HG03520 (cell line): ENCODE data around the gene SLC39A9.

Experiments
- ATAC-seq: cut with Tn5 transposase; IDR thresholded peaks from one replicate; pipeline ENCODE4 v1.9.1; 2021; ENCODE audit warnings: mild to moderate bottlenecking, moderate library complexity; ENCODE audit not compliant: unreplicated experiment

SLC39A9 gene

DNA sequence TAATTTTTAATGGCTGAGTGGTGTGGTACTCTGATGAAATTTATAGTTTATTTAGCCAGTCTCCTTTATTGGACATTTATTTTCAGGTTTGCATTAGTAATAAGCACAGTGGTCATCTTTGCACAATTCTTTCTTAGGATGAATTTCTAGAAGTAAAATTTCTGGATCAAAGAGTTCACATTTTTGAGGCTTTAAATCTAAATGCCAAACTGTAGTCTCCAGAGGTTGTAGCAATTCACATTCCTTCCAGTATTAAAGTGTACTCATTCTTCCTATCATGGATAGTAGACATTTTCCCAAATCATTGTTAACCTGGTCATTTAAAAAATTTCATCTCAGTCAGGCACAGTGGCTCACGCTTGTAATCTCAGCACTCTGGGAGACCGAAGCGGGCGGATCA lies 24.8 kb downstream of the SLC39A9 start:
- ATAC-seq: no peak

DNA sequence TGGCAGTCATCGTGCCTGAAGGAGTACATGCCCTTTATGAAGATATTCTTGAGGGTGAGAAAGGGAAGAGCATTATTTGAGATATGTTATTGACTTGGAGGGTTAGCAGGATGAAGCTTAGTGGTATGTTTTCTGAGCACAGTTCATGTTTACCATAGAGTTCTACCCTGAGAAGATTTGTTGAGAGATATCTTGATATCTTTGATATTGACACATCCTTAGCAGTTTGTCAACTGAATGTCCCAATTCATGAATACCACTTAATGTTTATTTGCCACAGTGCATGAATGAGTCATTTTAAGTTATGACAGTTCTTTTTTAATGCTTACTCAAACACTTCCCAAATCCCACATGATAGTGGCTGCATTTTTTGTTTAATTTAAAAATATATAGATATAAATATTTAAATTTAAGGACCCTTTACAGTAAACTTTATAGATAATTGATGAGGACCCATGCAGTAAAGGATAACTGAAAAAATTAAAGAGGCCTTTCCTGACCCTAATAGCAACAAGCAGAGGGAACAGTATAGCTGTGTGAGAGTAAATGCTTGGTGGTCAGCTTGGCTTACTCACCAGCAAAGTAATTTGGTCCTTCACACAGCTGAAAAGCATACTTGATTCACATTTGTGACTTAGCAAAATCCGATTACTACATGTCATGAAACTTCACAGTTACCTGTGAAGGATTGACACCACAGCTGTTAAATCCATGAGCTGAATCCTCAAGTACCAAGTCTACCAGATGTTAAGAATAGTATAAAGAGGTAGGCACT lies 25.8 kb downstream of the SLC39A9 start:
- ATAC-seq: no peak

- no peak for ATAC-seq
Measured at GRCh38 chr14:69427596-69427995, 29.1 kb downstream of the SLC39A9 start.

GRCh38 chr14:69428289-69428998 lies 30.0 kb downstream of the SLC39A9 start:
- no peak for ATAC-seq

- no peak for ATAC-seq
Measured at GRCh38 chr14:69429643-69430042, 31.2 kb downstream of the SLC39A9 start.

DNA sequence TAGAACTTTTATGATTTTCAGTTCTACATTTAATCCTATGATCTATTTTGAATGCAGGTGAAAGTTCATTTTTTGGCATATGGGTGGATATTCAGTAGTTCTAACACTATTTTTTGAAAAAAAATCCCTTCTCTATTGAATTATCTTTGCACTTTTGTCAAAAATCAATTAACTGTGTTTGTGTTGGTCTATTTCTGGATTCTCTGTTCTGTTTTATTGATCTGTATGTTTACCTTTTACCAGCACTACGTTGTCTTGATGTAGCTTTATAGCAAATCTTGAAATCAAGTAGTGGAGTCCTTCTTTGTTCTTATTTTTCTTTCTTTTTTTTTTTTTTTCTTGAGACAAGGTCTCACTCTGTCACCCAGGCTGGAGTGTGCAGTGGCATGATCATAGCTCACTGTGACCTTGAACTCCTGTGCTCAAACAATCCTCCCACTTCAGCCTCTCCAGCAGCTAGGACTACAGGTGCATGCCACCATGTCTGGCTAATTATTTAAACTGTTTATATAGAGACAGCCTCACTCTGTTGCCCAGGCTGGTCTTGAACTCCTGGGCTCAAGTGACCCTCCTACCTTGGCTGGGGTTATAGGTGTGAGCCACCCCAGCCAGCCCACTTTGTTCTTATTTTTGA lies 31.9 kb downstream of the SLC39A9 start:
- ATAC-seq: no peak

DNA sequence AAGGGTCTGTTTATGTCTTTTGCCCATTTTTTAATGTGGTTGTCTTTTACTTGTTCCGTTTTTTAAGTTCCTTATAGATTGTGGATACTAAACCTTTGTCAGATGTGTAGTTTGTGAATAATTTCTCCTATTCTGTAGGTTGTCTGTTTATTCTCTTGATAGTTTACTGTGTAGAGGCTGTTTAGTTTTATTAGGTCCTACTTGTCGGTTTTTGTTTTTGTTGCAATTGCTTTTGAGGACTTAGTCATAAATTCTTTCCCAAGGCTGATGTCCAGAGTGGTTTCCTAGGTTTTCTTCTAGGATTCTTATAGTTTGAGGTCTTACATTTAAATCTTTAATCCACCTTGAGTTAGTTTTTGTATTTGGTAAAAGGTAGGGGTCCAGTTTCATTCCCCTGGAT lies 33.9 kb downstream of the SLC39A9 start:
- no peak for ATAC-seq

- no peak for ATAC-seq
Measured at GRCh38 chr14:69439521-69440270, 41.2 kb downstream of the SLC39A9 start.

DNA sequence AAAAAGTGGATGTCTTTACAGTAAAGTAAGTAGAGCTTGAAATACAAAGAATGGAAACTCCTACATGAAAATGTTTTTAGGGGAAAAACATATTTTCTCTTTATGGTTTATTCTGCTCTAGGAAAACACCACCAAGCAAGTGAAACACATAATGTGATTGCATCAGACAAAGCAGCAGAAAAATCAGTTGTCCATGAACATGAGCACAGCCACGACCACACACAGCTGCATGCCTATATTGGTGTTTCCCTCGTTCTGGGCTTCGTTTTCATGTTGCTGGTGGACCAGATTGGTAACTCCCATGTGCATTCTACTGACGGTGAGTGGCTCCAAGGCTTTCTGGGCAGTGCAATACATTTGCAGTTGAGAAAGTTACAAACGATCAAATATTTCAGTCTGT lies 43.5 kb downstream of the SLC39A9 start:
- no peak for ATAC-seq

DNA sequence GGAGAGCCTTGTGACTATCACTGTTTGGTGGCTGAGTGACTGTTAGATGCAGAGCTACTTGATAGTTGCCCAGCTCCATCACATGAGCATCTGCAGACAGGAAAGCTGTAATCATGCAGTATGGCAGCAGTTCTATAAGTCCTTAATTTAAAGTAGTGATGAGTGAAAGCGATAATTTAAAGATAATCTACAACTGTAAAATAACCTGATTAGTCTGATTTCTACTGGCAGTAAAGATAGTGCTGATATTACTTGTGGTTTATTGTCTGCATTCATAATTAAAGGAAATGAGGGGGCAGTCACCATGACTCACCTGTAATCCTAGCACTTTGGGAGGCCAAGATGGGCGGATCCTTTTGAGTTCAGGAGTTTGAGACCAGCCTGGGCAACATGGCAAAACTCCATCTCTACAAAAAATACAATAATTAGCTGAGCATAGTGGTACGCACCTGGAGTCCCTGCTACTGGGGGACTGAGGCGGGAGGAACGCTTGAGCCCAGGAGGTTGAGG lies 44.9 kb downstream of the SLC39A9 start:
- no peak for ATAC-seq

DNA sequence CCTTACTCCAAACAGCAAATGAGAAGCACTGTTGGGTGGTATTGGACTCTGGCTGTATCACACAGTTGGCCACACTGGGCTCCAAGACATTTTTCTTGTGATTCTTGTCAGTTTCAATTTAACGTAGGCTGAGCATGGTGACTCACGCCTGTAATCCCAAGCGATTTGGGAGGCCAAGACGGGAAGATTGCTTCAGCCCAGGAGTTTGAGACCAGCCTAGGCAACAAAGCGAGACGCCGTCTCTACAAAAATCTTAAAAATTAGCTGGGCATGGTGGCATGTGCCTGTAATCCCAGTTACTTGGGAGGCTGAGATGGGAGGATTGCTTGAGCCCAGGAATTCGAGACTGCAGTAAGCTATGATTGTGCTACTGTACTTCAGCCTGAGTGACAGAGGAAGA lies 50.7 kb downstream of the SLC39A9 start:
- no peak for ATAC-seq

- ATAC-seq: no peak
Measured at GRCh38 chr14:69451941-69452340, 53.4 kb downstream of the SLC39A9 start.

DNA sequence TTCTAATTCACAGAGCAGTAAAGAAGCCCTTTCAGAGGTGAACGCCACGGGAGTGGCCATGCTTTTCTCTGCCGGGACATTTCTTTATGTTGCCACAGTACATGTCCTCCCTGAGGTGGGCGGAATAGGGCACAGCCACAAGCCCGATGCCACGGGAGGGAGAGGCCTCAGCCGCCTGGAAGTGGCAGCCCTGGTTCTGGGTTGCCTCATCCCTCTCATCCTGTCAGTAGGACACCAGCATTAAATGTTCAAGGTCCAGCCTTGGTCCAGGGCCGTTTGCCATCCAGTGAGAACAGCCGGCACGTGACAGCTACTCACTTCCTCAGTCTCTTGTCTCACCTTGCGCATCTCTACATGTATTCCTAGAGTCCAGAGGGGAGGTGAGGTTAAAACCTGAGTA lies 59.9 kb downstream of the SLC39A9 start:
- no peak for ATAC-seq

- no peak for ATAC-seq
Measured at GRCh38 chr14:69459122-69459521, 60.6 kb downstream of the SLC39A9 start.

DNA sequence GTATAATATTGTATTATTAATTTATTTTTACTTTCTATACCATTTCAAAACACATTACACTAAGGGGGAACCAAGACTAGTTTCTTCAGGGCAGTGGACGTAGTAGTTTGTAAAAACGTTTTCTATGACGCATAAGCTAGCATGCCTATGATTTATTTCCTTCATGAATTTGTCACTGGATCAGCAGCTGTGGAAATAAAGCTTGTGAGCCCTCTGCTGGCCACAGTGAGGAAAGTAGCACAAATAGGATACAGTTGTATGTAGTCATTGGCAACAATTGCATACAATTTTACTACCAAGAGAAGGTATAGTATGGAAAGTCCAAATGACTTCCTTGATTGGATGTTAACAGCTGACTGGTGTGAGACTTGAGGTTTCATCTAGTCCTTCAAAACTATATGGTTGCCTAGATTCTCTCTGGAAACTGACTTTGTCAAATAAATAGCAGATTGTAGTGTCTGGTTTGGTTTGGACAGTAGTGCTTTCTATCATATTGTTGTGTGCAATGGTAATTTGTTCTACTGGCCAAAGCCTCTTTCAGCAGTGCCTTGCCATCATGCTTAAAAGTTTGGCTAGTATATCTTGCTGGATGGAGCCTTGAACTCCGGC lies 61.7 kb downstream of the SLC39A9 start:
- no peak for ATAC-seq

- no peak for ATAC-seq
Measured at GRCh38 chr14:69464379-69464778, 65.9 kb downstream of the SLC39A9 start.

- ATAC-seq: no peak
Measured at GRCh38 chr14:69464829-69465228, 66.3 kb downstream of the SLC39A9 start.

DNA sequence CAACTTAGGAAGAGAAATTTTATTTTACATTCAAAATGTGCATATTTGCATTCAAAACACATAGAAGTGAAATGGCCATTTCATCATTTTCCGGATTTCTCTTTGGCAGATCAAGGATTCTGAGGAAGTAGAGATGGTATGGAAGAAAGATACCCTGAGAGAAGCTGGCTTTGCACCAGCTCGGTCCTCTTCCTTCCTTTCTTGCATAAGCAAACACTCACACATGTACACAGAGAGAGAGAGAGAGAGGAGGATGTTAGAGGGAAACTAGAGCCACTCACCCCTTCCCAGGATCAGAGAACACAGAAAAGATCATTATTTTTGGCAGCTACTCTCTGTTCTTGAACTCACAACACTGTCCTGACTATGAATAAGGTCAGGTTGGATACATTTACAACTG lies 70.5 kb downstream of the SLC39A9 start:
- ATAC-seq: no peak

- no peak for ATAC-seq
Measured at GRCh38 chr14:69471436-69471835, 72.9 kb downstream of the SLC39A9 start.

GRCh38 chr14:69471916-69472315 lies 73.4 kb downstream of the SLC39A9 start:
- no peak for ATAC-seq

DNA sequence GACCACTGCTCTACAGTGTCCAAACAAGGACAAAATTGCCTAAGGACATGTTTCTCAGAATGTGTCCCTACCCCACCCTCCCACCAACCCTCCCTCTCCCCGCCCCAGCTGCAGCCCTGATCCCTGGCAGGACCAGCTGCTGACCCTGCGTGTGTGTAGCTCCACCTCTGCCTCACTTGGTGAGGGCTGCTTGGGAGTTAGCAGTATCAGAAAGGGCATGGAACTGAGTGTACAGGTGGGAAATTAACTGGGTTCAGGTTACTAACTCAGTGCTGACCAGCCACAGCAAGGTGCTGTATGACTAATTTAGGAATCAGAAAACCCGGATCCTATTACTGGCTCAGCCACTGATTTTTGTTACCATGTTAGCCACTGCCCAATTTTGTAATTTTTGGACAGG lies 74.8 kb downstream of the SLC39A9 start:
- no peak for ATAC-seq
